Stomach smooth muscle (tissue), 2 donors: Measurements from ENCODE around the gene SRGAP3.

ENCODE experiments used
- H3K27ac ChIP-seq: one replicate; pipeline ENCODE4 v1.7.0; 2013; ENCODE audit warnings: mild to moderate bottlenecking, low read length, inconsistent platforms
- H3K27me3 ChIP-seq, 2 donors: one replicate each; pipeline ENCODE4 v1.7.0; 2013; ENCODE audit warnings: low read length in 2 of 2; ENCODE audit not compliant: insufficient read depth in 2 of 2, control insufficient read depth in 1 of 2
- H3K36me3 ChIP-seq, 2 donors: one replicate each; pipeline ENCODE4 v1.7.0; 2013; ENCODE audit warnings: low read length in 2 of 2; ENCODE audit not compliant: control insufficient read depth in 2 of 2, insufficient read depth in 2 of 2
- H3K4me1 ChIP-seq: one replicate; pipeline ENCODE4 v1.7.0; 2013; ENCODE audit warnings: low read length; ENCODE audit not compliant: control insufficient read depth, insufficient read depth
- H3K4me3 ChIP-seq, 2 donors: one replicate each; pipeline ENCODE4 v1.7.0; 2013; ENCODE audit warnings: low read length in 2 of 2
- H3K9ac ChIP-seq, 2 donors: one replicate each; pipeline ENCODE4 v1.7.0; 2013; ENCODE audit warnings: low read length in 2 of 2, mild to moderate bottlenecking in 1 of 2
- H3K9me3 ChIP-seq, 2 donors: one replicate each; pipeline ENCODE4 v1.7.0; 2013; ENCODE audit warnings: low read length in 2 of 2; ENCODE audit not compliant: control insufficient read depth in 2 of 2
- donor health status: healthy.
- donor health status: Pancreatic carcinoma.

SRGAP3 gene

DNA sequence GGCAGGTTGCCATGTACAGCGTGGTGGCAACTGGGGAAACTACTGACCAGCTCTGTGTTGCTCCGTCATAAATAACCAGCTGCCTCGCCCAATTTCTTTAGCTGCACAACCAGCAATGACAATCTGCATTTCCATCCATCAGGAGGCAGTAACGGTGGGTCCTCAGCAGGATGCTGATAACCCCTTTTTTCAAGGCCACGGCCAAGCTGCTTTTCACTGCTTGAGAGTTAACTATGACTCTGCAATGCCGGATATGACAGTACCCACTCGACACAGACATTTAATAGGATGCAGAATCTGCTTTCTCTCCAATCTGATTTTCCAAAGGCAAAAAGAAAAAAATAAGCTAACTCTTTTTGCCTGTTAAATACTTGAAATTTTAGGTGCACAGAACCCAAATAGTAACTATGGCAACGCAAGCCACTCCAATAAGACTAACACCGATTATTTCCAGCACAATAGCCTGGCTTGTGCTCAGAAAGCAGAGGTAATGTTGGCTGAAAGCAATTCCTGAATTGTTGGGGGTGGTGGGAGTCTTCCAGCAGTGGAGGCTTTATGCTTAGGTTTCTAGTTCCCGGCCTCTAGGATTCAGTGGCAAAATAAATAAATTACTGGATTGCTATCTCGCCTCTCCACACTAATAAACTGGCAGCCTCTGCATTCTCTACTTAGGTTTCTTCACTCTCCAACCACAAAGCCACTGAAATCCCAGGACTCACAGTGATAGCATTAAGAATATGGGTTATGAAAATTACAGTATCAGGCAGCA, 31.2 kb upstream of the SRGAP3 start:
- peaks cover 0 to 2% of the 10 kb centered on the region in 2 donors for H3K27me3 ChIP-seq
- H3K36me3 ChIP-seq = no peaks in the 10 kb centered on the region
- H3K27ac ChIP-seq = no peak overlapping the region
- no peaks in the 10 kb centered on the region for H3K9me3 ChIP-seq
- no peaks in the 10 kb centered on the region for H3K4me1 ChIP-seq
- no peak overlapping the region for H3K4me3 ChIP-seq
- no peak overlapping the region for H3K9ac ChIP-seq

DNA sequence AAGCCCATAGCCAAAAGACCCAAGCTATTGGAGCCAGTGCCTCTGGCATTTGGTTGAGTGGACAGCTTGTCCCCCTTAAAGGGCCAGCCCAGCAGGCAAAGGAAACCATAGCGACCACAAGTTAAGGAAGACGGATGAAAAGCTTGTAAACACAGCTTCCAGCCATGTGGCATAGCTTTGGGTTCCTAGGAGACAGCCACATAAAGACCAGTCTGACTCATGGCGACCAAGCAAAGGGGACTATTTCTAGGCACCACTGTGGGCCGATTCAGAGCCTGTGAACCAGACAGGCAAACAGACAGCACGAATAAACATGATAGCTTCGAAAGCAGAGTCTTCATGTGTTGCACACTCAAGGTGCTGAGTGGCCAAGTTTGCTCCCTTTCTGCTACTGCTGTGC, 30.5 kb upstream of the SRGAP3 start:
- no peaks in the 10 kb centered on the region for H3K36me3 ChIP-seq
- no peaks in the 10 kb centered on the region for H3K4me1 ChIP-seq
- H3K4me3 ChIP-seq = no peak overlapping the region
- no peak overlapping the region for H3K9ac ChIP-seq
- peaks cover 0 to 2% of the 10 kb centered on the region in 2 donors for H3K27me3 ChIP-seq
- H3K27ac ChIP-seq = no peak overlapping the region
- H3K9me3 ChIP-seq = no peaks in the 10 kb centered on the region

DNA sequence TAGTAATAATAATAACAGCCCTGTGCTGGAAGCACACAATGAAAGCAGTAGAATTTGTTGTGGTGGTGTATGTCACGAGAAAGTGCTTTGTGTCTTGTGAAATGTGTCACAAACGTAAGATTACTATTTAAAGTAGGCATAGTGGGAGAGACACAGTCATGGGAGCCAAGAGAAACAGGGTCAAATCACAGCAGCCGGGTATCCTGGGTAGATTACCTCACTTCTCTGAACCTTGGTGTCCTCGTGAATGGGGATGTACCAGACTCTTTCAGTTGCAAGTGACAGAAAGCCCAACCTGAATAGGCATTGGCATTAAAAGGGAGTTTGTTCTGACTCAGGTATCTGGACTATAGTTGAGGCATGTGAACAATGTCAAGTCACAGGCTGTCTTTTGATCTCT, 29.1 kb upstream of the SRGAP3 start:
- Histone ChIP-seq H3K9me3 (no peaks in the 10 kb centered on the region), H3K27ac (no peak overlapping the region), H3K4me1 (no peaks in the 10 kb centered on the region), H3K36me3 (no peaks in the 10 kb centered on the region), H3K9ac (no peak overlapping the region), H3K27me3 (peaks cover 0 to 2% of the 10 kb centered on the region in 2 donors), H3K4me3 (no peak overlapping the region)

DNA sequence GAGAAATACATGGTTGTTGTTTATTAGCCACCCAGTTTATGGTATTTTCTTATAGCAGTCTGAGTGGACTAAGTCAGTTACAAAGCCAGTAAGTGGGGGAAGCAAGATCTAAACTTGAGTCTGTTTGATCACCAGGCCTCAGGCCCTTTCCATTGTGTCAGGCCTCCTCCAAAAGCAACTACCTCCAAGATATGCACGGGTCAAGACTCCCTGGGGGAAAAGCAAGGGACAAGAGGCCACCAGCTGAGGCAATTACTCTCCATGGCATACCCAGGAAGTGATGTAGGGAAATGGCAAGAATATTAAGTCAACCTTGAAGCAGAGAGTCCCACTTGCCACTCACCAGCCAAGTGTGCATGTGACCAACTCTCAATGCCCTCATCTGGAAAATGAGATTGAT, 28.6 kb upstream of the SRGAP3 start:
- Histone ChIP-seq H3K4me3 (no peak overlapping the region), H3K9ac (no peak overlapping the region), H3K4me1 (no peaks in the 10 kb centered on the region), H3K9me3 (no peaks in the 10 kb centered on the region), H3K27ac (no peak overlapping the region), H3K27me3 (peaks cover 0 to 2% of the 10 kb centered on the region in 2 donors), H3K36me3 (no peaks in the 10 kb centered on the region)

DNA sequence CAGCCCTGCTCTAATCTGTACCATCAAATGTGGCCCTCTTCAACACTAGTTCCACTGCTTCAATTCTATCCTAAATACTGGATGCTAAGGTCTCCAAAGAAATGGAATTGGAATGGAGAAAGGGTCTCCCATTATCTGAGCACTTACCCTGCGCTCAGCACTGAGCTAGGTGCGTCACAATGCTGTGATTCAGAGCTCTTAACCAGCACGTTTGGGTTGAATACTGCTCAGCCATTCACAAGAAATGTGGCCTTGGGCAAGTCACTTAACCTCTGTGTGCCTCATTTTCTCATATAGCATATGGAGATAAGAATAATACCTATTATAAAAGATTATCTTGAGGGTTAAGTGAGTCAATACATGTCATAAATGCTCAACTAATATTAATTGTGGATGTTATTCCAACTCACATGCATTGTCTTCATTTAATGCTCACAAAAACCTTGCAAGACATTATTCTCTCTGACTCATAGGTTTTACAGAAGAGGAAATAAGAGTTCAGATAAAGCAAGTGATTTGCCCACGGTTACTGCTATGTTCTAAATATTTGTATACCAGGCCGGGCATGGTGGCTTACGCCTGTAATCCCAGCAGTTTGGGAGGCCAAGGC, 27.4 kb upstream of the SRGAP3 start:
- H3K4me3 ChIP-seq = no peak overlapping the region
- peaks cover 0 to 2% of the 10 kb centered on the region in 2 donors for H3K27me3 ChIP-seq
- no peak overlapping the region for H3K27ac ChIP-seq
- H3K9me3 ChIP-seq = no peaks in the 10 kb centered on the region
- H3K9ac ChIP-seq = no peak overlapping the region
- no peaks in the 10 kb centered on the region for H3K36me3 ChIP-seq
- no peaks in the 10 kb centered on the region for H3K4me1 ChIP-seq

DNA sequence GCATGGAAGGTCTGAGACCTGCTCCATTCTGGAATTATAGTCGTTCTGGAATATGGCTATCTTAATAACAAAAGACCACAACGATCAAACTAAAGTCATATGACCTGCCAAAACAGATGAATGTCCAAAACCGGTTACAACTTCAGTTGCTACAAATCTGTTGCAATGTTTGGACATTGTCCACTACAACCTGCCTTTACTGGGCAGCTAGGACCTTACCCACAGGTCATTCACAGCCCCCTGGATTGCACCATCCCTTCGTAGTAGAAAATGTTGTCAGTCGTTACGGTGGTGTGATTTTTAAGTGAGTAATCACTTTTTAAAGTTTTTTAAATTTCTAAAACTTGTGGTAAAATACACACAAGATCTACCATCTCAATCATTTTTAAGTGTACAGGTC, 22.5 kb upstream of the SRGAP3 start:
- Histone ChIP-seq H3K27ac (no peak overlapping the region), H3K9ac (no peak overlapping the region), H3K36me3 (no peaks in the 10 kb centered on the region), H3K4me3 (no peak overlapping the region), H3K4me1 (no peaks in the 10 kb centered on the region), H3K27me3 (no peaks in the 10 kb centered on the region), H3K9me3 (no peaks in the 10 kb centered on the region)

DNA sequence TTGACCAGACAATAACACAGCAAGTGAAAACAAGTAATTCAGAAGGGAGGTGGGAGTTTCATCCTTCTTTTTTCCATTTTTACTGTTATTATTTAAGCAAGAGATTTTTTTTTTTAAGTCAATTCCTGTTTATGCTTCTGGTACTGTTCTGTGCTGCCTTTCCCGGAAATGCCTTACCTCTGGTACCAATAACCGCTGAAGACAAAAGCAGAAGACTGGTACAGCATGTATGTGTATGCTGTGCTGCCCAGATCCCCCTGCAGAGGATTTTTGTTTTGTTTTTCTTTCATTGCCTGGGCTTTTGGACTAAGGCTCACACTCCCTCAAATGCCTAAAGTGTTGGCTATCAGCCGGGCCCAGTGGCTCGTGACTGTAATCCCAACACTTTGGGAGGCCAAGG, 21.3 kb upstream of the SRGAP3 start:
- Histone ChIP-seq H3K36me3 (no peaks in the 10 kb centered on the region), H3K9ac (no peak overlapping the region), H3K9me3 (no peaks in the 10 kb centered on the region), H3K27me3 (no peaks in the 10 kb centered on the region), H3K4me3 (no peak overlapping the region), H3K4me1 (no peaks in the 10 kb centered on the region), H3K27ac (no peak overlapping the region)

DNA sequence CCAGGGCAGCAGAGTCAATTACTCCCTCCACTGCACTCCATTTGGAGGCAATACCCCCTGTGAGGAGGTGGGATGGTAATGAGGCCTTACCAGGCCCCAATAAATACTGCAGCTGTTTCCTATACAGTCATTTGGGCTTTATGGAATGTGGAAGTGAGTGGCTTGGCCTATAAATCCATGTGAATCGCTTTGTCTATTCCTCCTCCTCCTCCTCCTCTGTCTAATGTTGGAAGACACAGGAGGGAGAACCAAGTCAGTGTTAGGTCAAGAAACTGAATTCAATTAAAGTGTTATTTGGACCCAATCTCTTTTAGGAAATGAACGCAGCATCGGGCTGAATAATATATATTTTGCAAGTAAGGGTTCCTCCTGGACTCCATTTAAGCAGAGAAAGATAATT, 17.3 kb upstream of the SRGAP3 start:
- H3K4me3 ChIP-seq = no peak overlapping the region
- H3K36me3 ChIP-seq = no peaks in the 10 kb centered on the region
- H3K9me3 ChIP-seq = no peaks in the 10 kb centered on the region
- no peak overlapping the region for H3K9ac ChIP-seq
- H3K27me3 ChIP-seq = no peaks in the 10 kb centered on the region
- H3K4me1 ChIP-seq = no peaks in the 10 kb centered on the region
- H3K27ac ChIP-seq = no peak overlapping the region

DNA sequence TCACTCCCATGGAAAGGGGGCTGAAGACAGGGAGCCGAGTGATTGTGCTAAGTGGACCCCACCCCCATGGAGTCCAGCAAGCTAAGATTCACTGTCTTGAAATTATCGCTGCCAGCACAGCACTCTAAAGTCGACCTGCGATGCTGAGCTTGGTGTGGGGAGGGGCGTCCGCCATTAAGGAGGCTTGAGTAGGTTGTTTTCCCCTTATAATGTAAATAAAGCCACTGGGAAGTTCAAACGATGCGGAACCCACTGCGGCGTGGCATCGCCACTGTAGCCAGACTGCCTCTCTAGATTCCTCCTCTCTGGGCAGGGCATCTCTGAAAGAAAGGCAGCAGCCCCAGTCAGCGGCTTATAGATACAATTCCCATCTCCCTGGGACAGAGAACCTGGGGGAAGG, 10.9 kb upstream of the SRGAP3 start:
- Histone ChIP-seq H3K9me3 (peaks cover 7% of the 10 kb centered on the region in 2 donors), H3K4me1 (no peaks in the 10 kb centered on the region), H3K4me3 (no peak overlapping the region), H3K36me3 (no peaks in the 10 kb centered on the region), H3K27me3 (no peaks in the 10 kb centered on the region), H3K9ac (no peak overlapping the region), H3K27ac (no peak overlapping the region)

DNA sequence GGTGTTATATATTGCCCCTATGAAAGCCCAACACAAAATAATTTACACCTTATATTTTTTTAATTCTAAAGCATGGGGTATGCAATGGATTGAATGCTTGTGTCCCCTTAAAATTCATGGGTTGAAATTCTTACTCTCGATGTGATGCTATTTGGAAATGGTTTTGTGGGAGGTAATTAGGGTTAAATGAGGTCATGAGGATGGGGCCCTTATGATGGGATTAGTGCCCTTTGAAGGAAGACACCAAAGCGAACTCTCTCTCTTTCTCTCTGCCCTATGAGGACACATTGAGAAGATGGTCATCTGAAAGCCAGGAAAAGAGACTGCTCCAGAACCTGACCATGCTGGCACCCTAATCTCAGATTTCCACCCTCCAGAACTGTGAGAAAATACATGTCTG, 7.6 kb upstream of the SRGAP3 start:
- Histone ChIP-seq H3K27ac (no peak overlapping the region), H3K27me3 (no peaks in the 10 kb centered on the region), H3K9me3 (peaks cover 7% of the 10 kb centered on the region in 2 donors), H3K4me3 (no peak overlapping the region), H3K36me3 (no peaks in the 10 kb centered on the region), H3K4me1 (no peaks in the 10 kb centered on the region), H3K9ac (no peak overlapping the region)

DNA sequence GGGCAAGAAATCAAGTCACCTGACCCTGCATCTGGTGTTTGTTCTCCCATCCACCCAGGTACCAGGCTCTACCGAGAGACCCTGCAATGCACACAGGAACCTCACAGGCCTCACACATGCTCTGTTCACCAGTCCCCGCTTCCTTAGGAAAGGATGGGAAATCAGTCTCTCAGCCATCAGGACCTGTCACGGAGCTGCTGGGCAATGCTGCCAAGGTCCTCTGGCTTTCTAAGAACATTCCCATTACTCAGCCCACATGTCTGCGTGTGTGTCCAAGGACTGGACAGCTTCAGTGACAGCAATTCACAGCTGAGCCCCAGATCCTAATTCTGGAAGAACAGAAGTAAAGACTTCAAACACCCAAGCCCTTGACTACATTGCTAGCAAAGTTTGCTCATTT, 6.5 kb upstream of the SRGAP3 start:
- no peak overlapping the region for H3K4me3 ChIP-seq
- H3K36me3 ChIP-seq = no peaks in the 10 kb centered on the region
- H3K27ac ChIP-seq = no peak overlapping the region
- H3K27me3 ChIP-seq = no peaks in the 10 kb centered on the region
- H3K9ac ChIP-seq = no peak overlapping the region
- no peaks in the 10 kb centered on the region for H3K4me1 ChIP-seq
- peaks cover 7% of the 10 kb centered on the region in 2 donors for H3K9me3 ChIP-seq
